ENCODE measurements around the gene DMBT1. TPM values are rescaled to one million over a fixed set of nuclear protein-coding genes. Genes with fewer than 3 reads are reported as not detected.

The DMBT1 gene
- total RNA-seq, 2 experiments from 2014 or later: not detected

GRCh38 chr10:122588381-122588780, 27.8 kb downstream of the DMBT1 start:
- intact Hi-C loops (cut with micrococcal nuclease; ENCODE audit: unreplicated experiment): no loop called here
- Histone ChIP-seq H4K20me1 (ENCODE audit: insufficient read depth, low read length) (no peaks in the 10 kb centered on the region), H3K79me2 (ENCODE audit: insufficient read depth, low read depth, low read length) (no peaks in the 10 kb centered on the region), H3K36me3 (ENCODE audit: insufficient read depth, low read length) (no peaks in the 10 kb centered on the region), H3K27ac (ENCODE audit: low read depth, low read length, poor library complexity, severe bottlenecking) (no peak overlapping the region), H3K4me2 (ENCODE audit: low read length) (no peak overlapping the region), H3K9me3 (ENCODE audit: low read length) (no peaks in the 10 kb centered on the region), H2AFZ (ENCODE audit: low read length) (no peak overlapping the region), H3K4me3 (ENCODE audit: low read depth, low read length, poor library complexity, severe bottlenecking) (no peak overlapping the region), H3K9me2 (ENCODE audit: insufficient read depth, low read length) (no peaks in the 10 kb centered on the region), H3K4me1 (ENCODE audit: insufficient read depth, low read length, poor library complexity, severe bottlenecking) (no peaks in the 10 kb centered on the region)
- CTCF ChIA-PET (ENCODE audit: unreplicated experiment): no interaction called here
- POLR2A ChIA-PET: no interaction called here
- no peak for DNase-seq (ENCODE audit: low spot score)
- TF ChIP-seq EZH2phosphoT487 (IDR thresholded peaks at IDR 0.05; ENCODE audit: borderline replicate concordance, low read depth, low read length) (no peak), CTCF (conservative IDR thresholded peaks at IDR 0.05; ENCODE audit: low read length) (no peak)
- no TSS peak for BruUV-seq (replicated peaks)

- Histone ChIP-seq H3K4me2 (ENCODE audit: low read length) (no peak overlapping the region), H3K79me2 (ENCODE audit: insufficient read depth, low read depth, low read length) (no peaks in the 10 kb centered on the region), H3K27ac (ENCODE audit: low read depth, low read length, poor library complexity, severe bottlenecking) (no peak overlapping the region), H2AFZ (ENCODE audit: low read length) (no peak overlapping the region), H3K36me3 (ENCODE audit: insufficient read depth, low read length) (no peaks in the 10 kb centered on the region), H3K4me1 (ENCODE audit: insufficient read depth, low read length, poor library complexity, severe bottlenecking) (no peaks in the 10 kb centered on the region), H3K9me2 (ENCODE audit: insufficient read depth, low read length) (no peaks in the 10 kb centered on the region), H3K4me3 (ENCODE audit: low read depth, low read length, poor library complexity, severe bottlenecking) (no peak overlapping the region), H4K20me1 (ENCODE audit: insufficient read depth, low read length) (no peaks in the 10 kb centered on the region), H3K9me3 (ENCODE audit: low read length) (no peaks in the 10 kb centered on the region)
- BruUV-seq (replicated peaks): no TSS peak
- intact Hi-C loops (cut with micrococcal nuclease; ENCODE audit: unreplicated experiment): no loop called here
- CTCF ChIA-PET (ENCODE audit: unreplicated experiment): no interaction called here
- DNase-seq (ENCODE audit: low spot score): no peak
- TF ChIP-seq EZH2phosphoT487 (IDR thresholded peaks at IDR 0.05; ENCODE audit: borderline replicate concordance, low read depth, low read length) (no peak), CTCF (conservative IDR thresholded peaks at IDR 0.05; ENCODE audit: low read length) (no peak)
- POLR2A ChIA-PET: no interaction called here
These were observed 29.6 kb downstream of the DMBT1 start for GRCh38 chr10:122590153-122590552.

GRCh38 chr10:122591736-122592135, 31.2 kb downstream of the DMBT1 start:
- Histone ChIP-seq H3K79me2 (ENCODE audit: insufficient read depth, low read depth, low read length) (no peaks in the 10 kb centered on the region), H3K36me3 (ENCODE audit: insufficient read depth, low read length) (no peaks in the 10 kb centered on the region), H2AFZ (ENCODE audit: low read length) (no peak overlapping the region), H3K4me1 (ENCODE audit: insufficient read depth, low read length, poor library complexity, severe bottlenecking) (no peaks in the 10 kb centered on the region), H3K9me2 (ENCODE audit: insufficient read depth, low read length) (no peaks in the 10 kb centered on the region), H4K20me1 (ENCODE audit: insufficient read depth, low read length) (no peaks in the 10 kb centered on the region), H3K4me3 (ENCODE audit: low read depth, low read length, poor library complexity, severe bottlenecking) (no peak overlapping the region), H3K9me3 (ENCODE audit: low read length) (no peaks in the 10 kb centered on the region), H3K27ac (ENCODE audit: low read depth, low read length, poor library complexity, severe bottlenecking) (no peak overlapping the region), H3K4me2 (ENCODE audit: low read length) (no peak overlapping the region)
- TF ChIP-seq CTCF (conservative IDR thresholded peaks at IDR 0.05; ENCODE audit: low read length): no peak
- TF ChIP-seq EZH2phosphoT487 (IDR thresholded peaks at IDR 0.05; ENCODE audit: borderline replicate concordance, low read depth, low read length): no peak
- no TSS peak for BruUV-seq (replicated peaks)
- ChIA-PET POLR2A (no interaction called here), CTCF (ENCODE audit: unreplicated experiment) (no interaction called here)
- no peak for DNase-seq (ENCODE audit: low spot score)
- intact Hi-C loops (cut with micrococcal nuclease; ENCODE audit: unreplicated experiment): no loop called here

All from OCI-LY7 (cell line).